Measurements from ENCODE around the gene WDR20.

The WDR20 gene

GRCh38 chr14:102213470-102213869 is 73.8 kb downstream of the WDR20 start:
- H3K27me3 ChIP-seq (replicated peaks; ENCODE audit: control insufficient read depth, insufficient read depth, low read length), result no peaks in the 10 kb centered on the region
- peaks cover 10% of the 10 kb centered on the region for H3K36me3 ChIP-seq (ENCODE audit: control insufficient read depth, insufficient read depth, low read length)
- TF ChIP-seq CTCF (IDR thresholded peaks at IDR 0.05; ENCODE audit: insufficient read depth, low read length, poor library complexity, severe bottlenecking), result no peak
- no peak overlapping the region for H3K4me3 ChIP-seq (replicated peaks; ENCODE audit: low read depth, low read length)
- no peak for DNase-seq (ENCODE audit: extremely low read depth, insufficient read length)

GRCh38 chr14:102213984-102214658 is 74.4 kb downstream of the WDR20 start:
- Histone ChIP-seq H3K4me3 (replicated peaks; ENCODE audit: low read depth, low read length) (no peak overlapping the region), H3K27me3 (replicated peaks; ENCODE audit: control insufficient read depth, insufficient read depth, low read length) (no peaks in the 10 kb centered on the region), H3K36me3 (ENCODE audit: control insufficient read depth, insufficient read depth, low read length) (peaks cover 10% of the 10 kb centered on the region)
- no peak for TF ChIP-seq CTCF (IDR thresholded peaks at IDR 0.05; ENCODE audit: insufficient read depth, low read length, poor library complexity, severe bottlenecking)
- no peak for DNase-seq (ENCODE audit: extremely low read depth, insufficient read length)

GRCh38 chr14:102215071-102215470 is 75.4 kb downstream of the WDR20 start:
- TF ChIP-seq CTCF (IDR thresholded peaks at IDR 0.05; ENCODE audit: insufficient read depth, low read length, poor library complexity, severe bottlenecking), result no peak
- no peaks in the 10 kb centered on the region for H3K27me3 ChIP-seq (replicated peaks; ENCODE audit: control insufficient read depth, insufficient read depth, low read length)
- H3K4me3 ChIP-seq (replicated peaks; ENCODE audit: low read depth, low read length), result no peak overlapping the region
- DNase-seq (ENCODE audit: extremely low read depth, insufficient read length), result no peak
- H3K36me3 ChIP-seq (ENCODE audit: control insufficient read depth, insufficient read depth, low read length), result peaks cover 6% of the 10 kb centered on the region

- Histone ChIP-seq H3K4me3 (replicated peaks; ENCODE audit: low read depth, low read length) (no peak overlapping the region), H3K36me3 (ENCODE audit: control insufficient read depth, insufficient read depth, low read length) (peaks cover 6% of the 10 kb centered on the region), H3K27me3 (replicated peaks; ENCODE audit: control insufficient read depth, insufficient read depth, low read length) (no peaks in the 10 kb centered on the region)
- no peak for DNase-seq (ENCODE audit: extremely low read depth, insufficient read length)
- no peak for TF ChIP-seq CTCF (IDR thresholded peaks at IDR 0.05; ENCODE audit: insufficient read depth, low read length, poor library complexity, severe bottlenecking)
Observed at GRCh38 chr14:102215576-102216250, 76.0 kb downstream of the WDR20 start.

- Histone ChIP-seq H3K4me3 (replicated peaks; ENCODE audit: low read depth, low read length) (no peak overlapping the region), H3K27me3 (replicated peaks; ENCODE audit: control insufficient read depth, insufficient read depth, low read length) (no peaks in the 10 kb centered on the region), H3K36me3 (ENCODE audit: control insufficient read depth, insufficient read depth, low read length) (no peaks in the 10 kb centered on the region; the same call in none of the 2 replicates)
- DNase-seq (ENCODE audit: extremely low read depth, insufficient read length), result no peak
- no peak for TF ChIP-seq CTCF (IDR thresholded peaks at IDR 0.05; ENCODE audit: insufficient read depth, low read length, poor library complexity, severe bottlenecking)
Observed at GRCh38 chr14:102217399-102217798, 77.7 kb downstream of the WDR20 start.

All from GM06990 (cell line).